Kidney glomerular epithelial cell (primary cell): ENCODE measurements around the gene BOLA3.
A peak's percentile ranks its signal among the peaks of the same experiment; 100 is the strongest.
"Not testable (repeated sequence)": the region's sequence is repeated elsewhere in the genome, so short reads cannot be mapped to it uniquely, and the experiment has no call there.

Experiments
- DNase-seq: peaks from one replicate; lab custom pipeline; 2025; lab: John Stamatoyannopoulos, UW

The BOLA3 gene

GRCh38 chr2:74147727-74148456, at the start of gene BOLA3:
Gene BOLA3 (minus strand): TSS chr2:74147912. CDS start chr2:74147874, 38 bp downstream.
- peak; percentile 43 for DNase-seq

GRCh38 chr2:74197049-74197448, 49.3 kb upstream of the BOLA3 start:
- no peak for DNase-seq

GRCh38 chr2:74194799-74195198, 47.1 kb upstream of the BOLA3 start:
- DNase-seq: no peak

DNA sequence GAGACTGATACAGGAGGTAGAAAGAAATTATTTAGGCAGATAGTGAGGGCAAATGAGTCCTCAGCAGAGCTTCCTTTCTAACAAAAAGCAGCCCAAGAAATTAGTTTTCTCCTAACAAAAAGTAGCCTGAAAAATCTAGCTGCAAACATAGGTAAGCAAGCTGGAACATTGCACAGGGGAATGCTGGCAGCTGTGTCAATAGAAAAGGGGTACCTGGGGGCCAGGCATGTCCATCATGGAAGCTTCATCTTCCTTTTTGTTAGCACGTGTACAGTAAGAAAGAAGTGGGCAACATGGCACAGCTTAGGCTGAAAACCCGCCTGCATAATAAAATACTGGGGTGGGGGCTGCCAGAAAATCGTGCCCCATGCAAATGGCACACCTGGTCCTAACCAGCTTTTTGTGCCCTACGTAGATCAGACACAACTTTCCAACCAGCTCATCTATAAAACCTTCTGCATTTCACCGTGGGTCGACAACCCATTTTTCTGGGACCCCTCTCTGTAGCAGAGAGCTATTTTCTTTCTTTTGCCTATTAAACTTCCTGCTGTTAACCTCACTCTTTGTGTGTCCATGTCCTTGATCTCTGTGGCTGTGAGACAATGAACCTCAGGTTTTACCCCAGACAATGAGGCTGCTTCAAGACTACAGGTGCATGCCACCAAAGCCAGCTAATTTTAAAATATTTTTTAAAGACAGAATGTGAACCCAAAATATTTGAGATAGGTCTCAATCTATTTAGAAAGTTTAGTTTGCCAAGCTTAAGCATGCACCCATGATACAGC, 44.1 kb upstream of the BOLA3 start:
- DNase-seq: no peak

DNA sequence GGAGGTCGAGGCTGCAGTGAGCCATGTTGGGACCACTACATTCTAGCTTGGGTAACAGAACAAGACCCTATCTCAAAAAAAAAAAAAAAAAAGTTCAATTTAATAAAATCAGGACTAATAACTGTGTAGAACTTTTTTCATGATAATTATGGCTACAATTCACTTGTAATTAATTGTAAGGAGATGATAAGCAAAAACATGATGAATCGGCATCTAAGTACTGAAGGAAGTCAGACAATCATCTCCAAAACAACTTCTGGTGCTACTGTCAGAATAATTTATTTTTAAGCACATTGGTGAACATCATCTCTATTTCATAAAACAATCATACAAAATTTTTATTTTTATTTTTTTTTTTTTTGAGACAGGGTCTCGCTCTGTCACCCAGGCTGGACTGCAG, 41.0 kb upstream of the BOLA3 start:
- no peak for DNase-seq

DNA sequence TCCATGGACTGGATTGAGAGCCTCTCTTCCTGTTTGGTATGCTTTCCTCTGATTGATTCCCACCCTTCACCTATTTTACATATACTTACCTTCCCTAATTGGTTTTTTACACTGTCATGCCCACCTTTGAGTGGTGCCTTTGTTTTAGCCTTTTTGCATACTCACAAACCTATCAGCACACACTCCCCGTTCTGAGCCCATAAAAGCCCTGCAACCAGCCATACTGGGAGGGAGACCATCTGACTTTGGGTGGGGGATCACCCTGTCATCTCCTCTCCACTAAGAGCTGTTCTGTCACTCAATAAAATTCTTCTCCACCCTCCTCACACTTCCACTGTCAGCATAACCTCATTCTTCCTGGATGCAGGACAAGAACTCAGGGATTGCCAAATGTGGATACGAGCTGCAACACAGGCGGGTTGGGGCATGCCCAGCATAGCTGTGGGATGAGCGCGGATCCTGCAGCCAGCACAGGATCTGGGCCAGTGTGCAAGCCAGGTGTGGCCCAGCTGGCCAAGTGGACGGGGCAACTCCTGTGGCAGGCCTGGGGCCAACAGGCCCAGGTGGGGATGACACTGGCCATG, 40.4 kb upstream of the BOLA3 start:
- no peak for DNase-seq

- not testable (repeated sequence) for DNase-seq
These were observed 39.0 kb upstream of the BOLA3 start for GRCh38 chr2:74186706-74187105.

DNA sequence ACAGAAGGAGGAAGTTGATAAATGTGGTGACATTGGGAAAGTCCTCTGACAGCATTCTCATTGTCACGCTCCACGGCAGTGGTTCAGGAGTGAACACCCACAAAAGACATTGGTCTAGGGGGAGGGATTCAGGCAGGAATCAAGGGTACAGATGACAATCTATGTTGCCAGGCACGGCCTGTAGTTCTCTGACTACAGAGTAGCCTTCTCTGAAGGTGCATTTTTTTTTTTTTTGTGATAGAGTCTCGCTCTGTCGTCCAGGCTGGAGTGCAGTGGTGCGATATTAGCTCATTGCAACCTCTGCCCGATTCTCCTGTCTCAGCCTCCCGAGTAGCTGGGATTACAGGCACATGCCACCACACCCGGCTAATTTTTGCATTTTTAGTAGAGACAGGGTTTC, 38.3 kb upstream of the BOLA3 start:
- DNase-seq: no peak

GRCh38 chr2:74183878-74184277, 36.2 kb upstream of the BOLA3 start:
- no peak for DNase-seq

- DNase-seq: no peak
These were observed 34.0 kb upstream of the BOLA3 start for GRCh38 chr2:74181739-74182138.

DNA sequence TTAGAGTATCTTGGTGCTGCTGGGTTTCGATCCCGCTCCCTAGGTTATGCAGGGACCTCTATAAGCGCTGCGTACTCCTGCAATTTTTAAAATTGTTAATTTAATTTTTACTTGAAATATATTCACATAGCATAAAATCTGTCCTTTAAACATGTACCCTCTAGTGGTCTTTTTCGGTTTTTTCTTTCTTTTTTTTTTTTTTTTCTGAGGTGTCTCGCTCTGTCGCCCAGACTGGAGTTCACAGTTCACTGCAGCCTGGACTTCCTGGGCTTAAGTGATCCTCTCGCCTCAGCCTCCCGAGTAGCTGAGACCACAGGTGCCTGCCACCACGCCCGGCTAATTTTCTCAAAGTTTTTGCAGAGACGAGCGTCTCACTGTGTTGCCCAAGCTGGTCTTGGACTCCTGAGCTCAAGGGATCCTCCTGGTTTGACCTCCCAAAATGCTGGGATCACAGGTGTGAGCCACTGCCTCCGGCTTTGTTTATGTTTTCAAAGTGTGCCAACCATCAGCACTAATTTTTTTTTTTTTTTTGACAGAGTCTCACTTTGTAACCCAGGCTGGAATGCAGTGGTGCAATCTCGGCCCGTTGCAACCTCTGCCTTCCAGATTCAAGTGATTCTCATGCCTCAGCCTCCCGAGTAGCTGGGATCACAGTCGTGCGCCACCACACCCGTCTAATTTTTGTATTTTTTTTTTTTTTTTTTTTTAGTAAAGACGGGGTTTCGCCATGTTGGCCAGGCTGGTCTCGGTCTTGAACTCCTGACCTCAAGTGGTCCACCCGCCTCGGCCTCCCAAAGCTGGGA, 31.6 kb upstream of the BOLA3 start:
- no peak for DNase-seq

DNA sequence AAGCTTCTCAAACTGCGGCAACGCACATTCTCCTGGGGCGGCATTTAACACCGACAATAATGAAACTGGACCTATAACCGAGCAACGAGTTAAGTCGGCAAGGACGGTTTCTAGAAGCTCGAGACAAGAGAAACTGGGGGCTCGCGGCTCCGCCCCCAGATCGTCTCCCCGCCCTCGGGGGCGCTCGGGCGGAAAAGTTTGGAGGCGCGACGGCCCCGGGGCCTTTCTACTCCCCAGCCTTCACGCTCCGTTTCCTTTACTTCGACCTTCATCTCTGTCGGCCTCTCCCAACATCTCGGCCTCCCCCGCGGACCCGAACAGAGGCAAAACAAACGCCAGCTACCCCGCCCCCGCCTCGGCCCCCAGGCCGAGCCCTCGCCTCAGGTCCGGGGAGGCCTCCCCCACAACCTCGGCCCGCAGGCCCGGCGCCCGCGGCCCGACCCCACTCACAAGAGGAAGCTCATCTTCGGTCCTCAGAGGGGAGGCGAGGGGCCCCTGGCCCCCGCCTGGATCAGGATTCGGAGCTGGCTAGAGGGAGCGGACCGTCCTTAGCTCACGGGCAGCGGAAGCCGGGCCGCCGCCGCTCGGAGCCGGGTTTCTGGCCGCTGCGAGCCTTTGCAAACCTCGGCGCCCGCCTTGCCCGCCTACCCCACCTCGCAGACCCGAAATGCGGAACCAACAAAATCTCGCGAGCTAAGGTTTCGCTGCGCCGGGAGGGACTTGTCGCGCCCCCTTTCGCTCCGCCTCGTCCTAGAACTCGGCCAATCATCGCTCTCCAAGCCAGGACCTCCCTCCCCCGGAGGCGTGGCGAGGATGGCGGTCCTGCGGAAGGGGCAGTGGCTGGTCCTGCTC, 30.7 kb upstream of the BOLA3 start, which contains the start of gene MOB1A:
Gene MOB1A (minus strand): TSS at position 669 of the 852 bp plus-strand sequence. CDS start 205 bp downstream, at position 464.
- DNase-seq: peak; percentile 98

DNA sequence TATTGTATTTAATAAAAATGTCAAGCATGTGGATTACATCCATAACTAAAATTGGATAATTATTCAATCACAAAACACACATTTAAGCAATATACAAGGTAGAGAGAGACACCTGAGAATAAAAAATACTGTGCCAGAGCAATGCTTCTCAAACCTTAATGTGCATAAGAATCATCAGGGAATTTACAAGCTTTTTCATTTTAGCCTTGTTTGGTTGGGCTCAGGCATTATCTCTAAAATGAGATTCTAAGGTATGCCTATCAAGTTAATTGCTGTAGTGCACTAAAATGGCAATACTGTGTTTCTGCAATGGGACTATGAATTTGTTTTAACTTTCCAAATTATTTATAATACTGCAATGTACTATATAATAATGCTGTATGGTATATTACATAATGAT, 30.0 kb upstream of the BOLA3 start:
- DNase-seq: no peak

DNA sequence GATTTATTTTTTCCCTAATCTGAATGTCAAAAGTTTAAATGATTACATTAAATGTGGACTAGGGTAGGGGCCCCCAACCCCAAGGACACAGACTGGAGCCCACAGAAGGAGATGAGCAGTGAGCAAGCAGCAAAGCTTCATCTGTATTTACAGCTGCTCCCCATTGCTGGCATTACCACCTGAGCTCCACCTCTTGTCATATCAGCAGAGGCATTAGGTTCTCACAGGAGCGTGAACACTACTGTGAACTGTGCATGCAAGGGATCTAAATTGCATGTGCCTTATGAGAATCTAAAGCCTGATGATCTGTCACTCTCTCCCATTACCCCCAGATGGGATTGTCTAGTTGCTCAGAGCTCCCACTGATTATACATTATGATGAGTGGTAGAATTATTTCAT, 27.2 kb upstream of the BOLA3 start:
- DNase-seq: no peak

GRCh38 chr2:74168739-74169138, 21.0 kb upstream of the BOLA3 start:
- no peak for DNase-seq

DNA sequence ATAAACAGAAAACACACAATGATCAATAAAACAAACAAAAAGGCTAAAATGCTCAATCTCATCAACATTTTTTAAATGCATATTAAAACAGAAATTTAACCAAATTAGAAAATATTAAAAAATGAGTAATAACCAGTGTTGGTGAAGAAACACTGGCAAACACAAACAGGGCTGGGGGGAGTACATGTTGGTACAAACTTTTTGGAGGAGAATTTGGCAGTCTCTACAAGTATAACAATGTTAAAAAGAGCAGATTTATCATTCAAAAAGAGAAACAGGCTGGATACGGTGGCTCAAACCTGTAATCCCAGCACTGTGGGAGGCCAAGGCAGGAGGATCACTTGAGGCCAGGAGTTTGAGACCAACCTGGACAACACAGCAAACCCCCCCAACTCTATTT, 17.0 kb upstream of the BOLA3 start:
- DNase-seq: no peak

DNA sequence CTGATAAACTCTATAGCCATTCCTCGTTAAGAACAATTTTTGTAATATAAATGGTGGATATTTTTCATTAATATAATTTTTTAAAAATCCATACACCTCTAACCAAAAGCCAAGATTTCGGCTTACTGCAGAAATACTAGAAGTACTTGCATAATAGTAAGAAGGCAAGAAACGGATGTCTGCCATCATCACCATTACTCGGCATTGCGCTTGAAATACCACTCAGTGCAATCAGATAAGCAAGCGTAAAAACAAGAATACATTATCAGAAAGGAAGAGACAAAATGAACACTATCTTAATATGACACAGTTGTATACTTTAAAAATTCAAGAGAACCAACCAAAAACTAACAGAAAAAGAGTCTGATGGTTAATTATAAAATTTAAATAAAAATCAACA, 15.2 kb upstream of the BOLA3 start:
- no peak for DNase-seq

DNA sequence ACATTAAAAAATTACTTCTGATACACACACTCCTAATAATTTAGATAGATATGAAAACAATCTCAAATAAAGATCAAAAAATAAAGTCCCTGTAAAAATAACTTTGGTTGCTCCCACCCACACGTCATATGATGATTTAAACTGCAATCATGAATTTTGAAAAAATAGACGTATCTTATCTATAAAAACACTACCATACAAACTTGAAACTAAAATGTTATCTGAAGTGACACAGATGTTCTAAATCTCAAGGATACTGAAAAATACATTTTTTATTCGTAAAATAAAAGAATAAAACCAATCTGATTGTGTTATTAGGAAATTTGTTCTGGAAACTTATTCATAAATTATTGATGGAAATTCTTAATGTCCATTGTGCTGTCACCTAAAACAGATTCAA, 8.1 kb upstream of the BOLA3 start:
- no peak for DNase-seq

GRCh38 chr2:74152954-74153353, 5.2 kb upstream of the BOLA3 start:
- DNase-seq: no peak

DNA sequence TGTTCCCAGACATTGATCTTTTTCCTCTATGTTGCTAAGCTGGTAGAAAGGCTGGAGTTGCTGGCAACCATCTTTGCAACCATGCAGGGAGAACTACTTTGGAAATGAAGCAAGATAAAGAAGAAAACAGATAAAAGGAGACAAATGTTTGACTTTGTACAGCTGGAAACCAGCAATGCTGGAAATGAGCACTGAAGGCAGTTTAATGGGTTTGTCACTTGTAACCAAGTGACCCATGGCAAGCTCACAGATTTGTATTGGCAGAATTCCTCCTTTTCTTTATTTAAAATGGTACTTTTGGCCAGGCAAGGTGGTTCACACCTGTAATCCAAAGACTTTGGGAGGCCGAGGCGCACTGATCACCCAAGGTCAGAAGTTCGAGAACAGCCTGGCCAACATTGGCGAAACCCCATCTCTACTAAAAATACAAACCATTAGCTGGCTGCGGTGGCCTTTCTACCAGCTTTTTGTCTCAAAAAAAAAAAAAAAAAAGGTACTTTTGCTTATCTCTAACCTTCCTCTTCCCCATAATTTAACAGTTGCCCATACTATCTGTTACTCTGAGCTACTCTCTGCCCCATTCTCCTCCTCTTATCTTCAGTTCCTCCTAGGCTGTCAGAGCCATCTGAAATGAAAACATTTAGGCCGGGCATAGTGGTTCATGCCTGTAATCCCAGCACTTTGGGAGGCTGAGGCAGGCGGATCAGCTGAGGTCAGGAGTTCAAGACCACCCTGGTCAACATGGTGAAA, 2.0 kb upstream of the BOLA3 start:
- DNase-seq: no peak

DNA sequence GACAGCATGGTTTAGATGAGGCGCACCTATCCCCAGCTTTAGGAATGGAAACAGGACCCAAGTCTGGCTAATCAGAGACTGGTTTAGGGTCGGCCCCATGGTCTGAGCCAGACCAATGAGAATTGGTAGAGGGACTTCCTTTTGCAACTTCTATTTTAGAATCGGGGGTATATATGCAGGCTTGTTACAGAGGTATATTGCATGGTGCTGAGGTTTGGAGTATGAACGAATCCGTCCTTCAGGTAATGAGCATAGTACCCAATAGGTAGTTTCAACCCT, 1.5 kb upstream of the BOLA3 start:
- no peak for DNase-seq
